Trophoblast cell (in vitro differentiated cells and primary cell): ENCODE results near the gene INTS1.

Source experiments
- DNase-seq, 2 donors: peaks; one replicate each; pipeline ENCODE4 v3.0.0-alpha.2; 2016
- H2AFZ ChIP-seq: 2 replicates; pipeline ENCODE4 v1.6.1; 2013; ENCODE audit warnings: low read length, moderate library complexity, mild to moderate bottlenecking; ENCODE audit not compliant: insufficient read depth, poor library complexity
- H2AK5ac ChIP-seq: 2 replicates; pipeline ENCODE4 v1.6.1; 2013; ENCODE audit warnings: mild to moderate bottlenecking, low read length
- H2BK120ac ChIP-seq: 2 replicates; pipeline ENCODE4 v1.6.1; 2013; ENCODE audit warnings: low read length, mild to moderate bottlenecking, moderate library complexity; ENCODE audit not compliant: insufficient read depth, poor library complexity
- H2BK12ac ChIP-seq: 2 replicates; pipeline ENCODE4 v1.6.1; 2013; ENCODE audit warnings: mild to moderate bottlenecking, low read length, moderate library complexity
- H2BK5ac ChIP-seq: 2 replicates; pipeline ENCODE4 v1.6.1; 2013; ENCODE audit warnings: low read length, low read depth, moderate library complexity, mild to moderate bottlenecking; ENCODE audit not compliant: poor library complexity
- H3K14ac ChIP-seq: 2 replicates; pipeline ENCODE4 v1.6.1; 2013; ENCODE audit warnings: mild to moderate bottlenecking, low read length
- H3K18ac ChIP-seq: 2 replicates; pipeline ENCODE4 v1.6.1; 2013; ENCODE audit warnings: mild to moderate bottlenecking, low read length
- H3K23ac ChIP-seq: 2 replicates; pipeline ENCODE4 v1.6.1; 2013; ENCODE audit warnings: low read length
- H3K27ac ChIP-seq: 2 replicates; pipeline ENCODE4 v1.5.1; 2013; ENCODE audit warnings: low read depth, mild to moderate bottlenecking, inconsistent platforms, low read length, moderate library complexity
- H3K27me3 ChIP-seq: 2 replicates; pipeline ENCODE4 v1.6.1; 2013; ENCODE audit warnings: inconsistent platforms, mild to moderate bottlenecking, low read length, moderate library complexity; ENCODE audit not compliant: insufficient read depth
- H3K36me3 ChIP-seq, 2 experiments: 1 replicate in 1 of 2; 2 replicates in 1 of 2; pipeline ENCODE4 v1.6.1; 2013; ENCODE audit warnings: low read length in 2 of 2, mild to moderate bottlenecking in 2 of 2, moderate library complexity in 1 of 2; ENCODE audit not compliant: insufficient read depth in 2 of 2, control insufficient read depth in 1 of 2
- H3K4ac ChIP-seq: 2 replicates; pipeline ENCODE4 v1.6.1; 2013; ENCODE audit warnings: low read depth, mild to moderate bottlenecking, low read length, moderate library complexity
- H3K4me1 ChIP-seq, 2 experiments: 1 replicate in 1 of 2; 2 replicates in 1 of 2; pipeline ENCODE4 v1.6.1; 2013; ENCODE audit warnings: low read length in 2 of 2, mild to moderate bottlenecking in 2 of 2, moderate library complexity in 1 of 2; ENCODE audit not compliant: insufficient read depth in 2 of 2, control insufficient read depth in 1 of 2
- H3K4me2 ChIP-seq: 2 replicates; pipeline ENCODE4 v1.6.1; 2013; ENCODE audit warnings: inconsistent platforms, mild to moderate bottlenecking, low read length, moderate library complexity
- H3K4me3 ChIP-seq: 2 replicates; pipeline ENCODE4 v1.5.1; 2013; ENCODE audit warnings: mild to moderate bottlenecking, low read depth, low read length, inconsistent platforms
- H3K79me1 ChIP-seq: one replicate; pipeline ENCODE4 v1.6.1; 2013; ENCODE audit warnings: low read length
- H3K79me2 ChIP-seq: 2 replicates; pipeline ENCODE4 v1.6.1; 2013; ENCODE audit warnings: low read length, mild to moderate bottlenecking; ENCODE audit not compliant: control insufficient read depth, insufficient read depth, poor library complexity
- H3K9ac ChIP-seq: 2 replicates; pipeline ENCODE4 v1.6.1; 2013; ENCODE audit warnings: mild to moderate bottlenecking, low read length
- H3K9me3 ChIP-seq: 2 replicates; pipeline ENCODE4 v1.6.1; 2013; ENCODE audit warnings: low read depth, mild to moderate bottlenecking, control low read depth, inconsistent platforms, low read length; ENCODE audit not compliant: insufficient read depth
- H4K12ac ChIP-seq: 2 replicates; pipeline ENCODE4 v1.6.1; 2013; ENCODE audit warnings: low read depth, mild to moderate bottlenecking, low read length, moderate library complexity
- H4K8ac ChIP-seq: 2 replicates; pipeline ENCODE4 v1.6.1; 2013; ENCODE audit warnings: low read depth, mild to moderate bottlenecking, low read length, moderate library complexity
- H4K91ac ChIP-seq: one replicate; pipeline ENCODE4 v1.6.1; 2013; ENCODE audit warnings: low read depth, mild to moderate bottlenecking, low read length, moderate library complexity
- WGBS: extraction: QIAGEN DNeasy Blood & Tissue Kit; methylation state at CpG from one replicate; pipeline ENCODE4 v1.1.7; 2013; ENCODE audit warnings: missing lambda C conversion rate; ENCODE audit not compliant: insufficient read length, insufficient coverage; ENCODE audit errors: extremely low coverage; 5-methylcytosine and 5-hydroxymethylcytosine counted together

Gene INTS1

DNA sequence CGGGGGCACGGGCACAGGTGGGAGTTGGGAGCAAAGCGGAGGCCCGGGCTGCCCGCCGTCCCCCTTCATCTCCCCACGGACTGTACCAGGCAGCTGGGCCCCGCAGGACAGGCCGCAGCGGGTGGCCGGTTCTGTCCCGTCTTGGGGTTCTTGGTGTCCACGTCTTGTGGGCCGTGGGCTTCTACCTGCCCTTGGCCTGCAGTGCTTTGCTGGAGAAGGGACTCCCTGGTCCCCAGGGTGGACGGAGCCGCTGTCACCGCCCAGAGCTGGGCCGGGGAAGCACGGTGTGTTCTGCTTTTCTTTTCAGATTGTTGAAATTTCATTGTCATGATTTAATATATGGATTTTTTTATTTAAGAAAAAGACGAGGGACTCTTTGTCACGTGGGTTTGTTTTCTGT, 38.1 kb upstream of the INTS1 start:
- Histone ChIP-seq H3K4me3 (no peak overlapping the region), H4K91ac (no peak overlapping the region), H3K27me3 (no peaks in the 10 kb centered on the region), H3K27ac (no peak overlapping the region), H3K79me1 (peaks cover 9% of the 10 kb centered on the region), H3K9me3 (no peaks in the 10 kb centered on the region), H2BK12ac (no peak overlapping the region), H3K14ac (no peak overlapping the region), H3K18ac (no peak overlapping the region), H3K79me2 (peaks cover 7% of the 10 kb centered on the region), H3K4me1 (peaks cover 16% of the 10 kb centered on the region in 2 experiments), H2BK120ac (no peak overlapping the region), H2AK5ac (no peak overlapping the region), H3K9ac (no peak overlapping the region), H3K23ac (no peak overlapping the region), H4K8ac (no peak overlapping the region), H4K12ac (no peak overlapping the region), H2BK5ac (no peak overlapping the region), H3K4ac (no peak overlapping the region), H2AFZ (no peak overlapping the region), H3K36me3 (peaks cover 49 to 56% of the 10 kb centered on the region in 2 experiments), H3K4me2 (no peak overlapping the region)
- DNase-seq, result no peak
- no CpG with 5 or more reads among the region's 21 CpGs for WGBS

DNA sequence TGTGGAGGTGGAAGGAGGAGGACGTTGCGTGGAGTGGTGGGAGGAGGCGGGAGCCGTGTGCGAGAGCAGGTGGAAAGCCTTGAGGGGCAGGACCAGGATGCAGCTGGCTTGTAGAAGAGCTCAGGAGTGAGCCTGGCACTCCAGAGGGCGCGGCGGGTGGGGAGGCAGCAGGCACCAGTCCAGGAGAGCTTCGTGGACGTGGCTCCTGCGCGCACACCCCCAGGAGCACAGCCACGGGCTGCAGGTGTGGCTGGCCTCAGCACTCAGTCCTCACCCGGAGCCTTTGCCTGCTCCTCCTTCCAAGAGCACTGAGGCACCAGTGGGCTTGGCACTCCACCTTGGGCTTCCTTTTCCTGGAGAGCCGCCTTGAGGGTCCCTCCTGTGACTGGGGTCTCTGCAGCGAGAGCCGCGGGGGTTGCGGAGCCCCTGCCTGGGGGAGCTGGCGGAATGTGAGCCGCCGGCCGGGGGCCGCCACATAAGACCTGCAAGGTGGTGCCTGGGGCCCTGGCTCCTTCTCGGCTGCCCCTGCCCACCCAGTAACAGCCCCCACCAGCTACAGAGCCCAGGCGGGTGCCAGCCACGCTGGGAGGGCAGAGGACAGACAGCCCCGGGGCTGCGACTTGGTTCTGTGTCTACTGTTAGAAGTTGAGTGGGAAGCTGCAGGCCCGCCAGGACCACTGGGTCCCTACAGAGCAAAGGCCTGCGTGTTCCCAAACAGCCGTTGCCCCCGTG, 37.4 kb upstream of the INTS1 start:
- Histone ChIP-seq H3K27ac (no peak overlapping the region), H3K79me1 (peaks cover 15% of the 10 kb centered on the region), H3K23ac (no peak overlapping the region), H3K14ac (no peak overlapping the region), H3K4ac (no peak overlapping the region), H4K91ac (no peak overlapping the region), H3K36me3 (peaks cover 45 to 51% of the 10 kb centered on the region in 2 experiments), H3K79me2 (peaks cover 10% of the 10 kb centered on the region), H3K4me2 (no peak overlapping the region), H3K27me3 (no peaks in the 10 kb centered on the region), H3K4me1 (peaks cover 21% of the 10 kb centered on the region in 2 experiments), H4K12ac (no peak overlapping the region), H2AFZ (no peak overlapping the region), H3K4me3 (no peak overlapping the region), H2AK5ac (no peak overlapping the region), H3K9ac (no peak overlapping the region), H2BK120ac (no peak overlapping the region), H3K18ac (no peak overlapping the region), H2BK5ac (no peak overlapping the region), H2BK12ac (no peak overlapping the region), H3K9me3 (no peaks in the 10 kb centered on the region), H4K8ac (no peak overlapping the region)
- DNase-seq, result no peak
- no CpG with 5 or more reads among the region's 33 CpGs for WGBS

GRCh38 chr7:1540776-1541271, 36.6 kb upstream of the INTS1 start:
- Histone ChIP-seq H2BK120ac (no peak overlapping the region), H2AFZ (no peak overlapping the region), H3K27me3 (no peaks in the 10 kb centered on the region), H4K12ac (no peak overlapping the region), H3K79me2 (peaks cover 13% of the 10 kb centered on the region), H2AK5ac (no peak overlapping the region), H3K79me1 (peaks cover 20% of the 10 kb centered on the region), H3K4ac (no peak overlapping the region), H3K36me3 (peaks cover 43 to 49% of the 10 kb centered on the region in 2 experiments), H3K23ac (no peak overlapping the region), H3K27ac (no peak overlapping the region), H2BK12ac (no peak overlapping the region), H3K9ac (no peak overlapping the region), H3K4me1 (peaks cover 28 to 29% of the 10 kb centered on the region in 2 experiments), H3K14ac (no peak overlapping the region), H2BK5ac (no peak overlapping the region), H3K18ac (no peak overlapping the region), H4K91ac (no peak overlapping the region), H3K4me3 (no peak overlapping the region), H3K4me2 (no peak overlapping the region), H4K8ac (no peak overlapping the region), H3K9me3 (no peaks in the 10 kb centered on the region)
- no CpG with 5 or more reads among the region's 31 CpGs for WGBS
- no peak for DNase-seq

DNA sequence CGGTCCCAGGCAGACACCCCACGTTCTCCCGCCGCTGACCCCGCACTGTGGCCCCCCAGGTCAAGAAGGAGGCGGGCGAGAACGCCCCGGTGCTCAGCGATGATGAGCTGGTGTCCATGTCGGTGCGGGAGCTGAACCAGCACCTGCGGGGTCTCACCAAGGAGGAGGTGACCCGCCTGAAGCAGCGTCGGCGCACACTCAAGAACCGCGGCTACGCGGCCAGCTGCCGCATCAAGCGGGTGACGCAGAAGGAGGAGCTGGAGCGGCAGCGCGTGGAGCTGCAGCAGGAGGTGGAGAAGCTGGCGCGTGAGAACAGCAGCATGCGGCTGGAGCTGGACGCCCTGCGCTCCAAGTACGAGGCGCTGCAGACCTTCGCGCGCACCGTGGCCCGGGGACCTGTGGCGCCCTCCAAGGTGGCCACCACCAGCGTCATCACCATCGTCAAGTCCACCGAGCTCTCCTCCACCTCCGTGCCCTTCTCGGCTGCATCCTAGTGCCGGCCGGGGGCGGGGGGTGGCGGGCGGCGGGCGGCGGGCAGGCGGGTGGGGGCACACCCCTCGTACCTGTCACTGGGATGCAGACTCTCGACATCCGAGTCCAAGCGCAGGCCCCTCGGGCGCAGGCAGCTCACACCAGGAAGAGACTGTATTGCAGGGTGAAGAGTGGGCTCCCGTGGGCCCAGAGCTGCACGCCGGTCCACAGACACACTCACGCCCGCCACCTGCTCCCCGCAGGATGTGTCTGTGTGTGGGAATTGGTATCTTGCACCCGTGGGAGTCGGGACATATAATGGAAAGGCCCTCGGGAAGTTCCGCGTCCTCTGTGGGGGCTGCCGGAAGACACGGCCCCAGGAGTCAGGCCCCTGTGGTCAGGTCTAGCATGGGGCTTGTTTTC, 35.9 kb upstream of the INTS1 start:
- Histone ChIP-seq H4K12ac (no peak overlapping the region), H3K79me2 (peaks cover 16% of the 10 kb centered on the region), H3K9ac (no peak overlapping the region), H3K27ac (no peak overlapping the region), H3K4me3 (no peak overlapping the region), H3K14ac (no peak overlapping the region), H3K23ac (no peak overlapping the region), H2AK5ac (no peak overlapping the region), H3K4me2 (no peak overlapping the region), H3K4me1 (peaks cover 31 to 33% of the 10 kb centered on the region in 2 experiments), H2BK12ac (no peak overlapping the region), H3K36me3 (peaks cover 45 to 47% of the 10 kb centered on the region in 2 experiments), H2BK120ac (no peak overlapping the region), H4K8ac (no peak overlapping the region), H2AFZ (no peak overlapping the region), H3K18ac (no peak overlapping the region), H2BK5ac (no peak overlapping the region), H3K9me3 (no peaks in the 10 kb centered on the region), H3K79me1 (peaks cover 20% of the 10 kb centered on the region), H3K27me3 (no peaks in the 10 kb centered on the region), H4K91ac (no peak overlapping the region), H3K4ac (no peak overlapping the region)
- DNase-seq, result no peak
- whole genome bisulfite sequencing, result no CpG with 5 or more reads among the region's 73 CpGs
